ENCODE data around the gene CENPS. TPM values are rescaled to one million over a fixed set of nuclear protein-coding genes. Genes with fewer than 3 reads are reported as not detected.
"Not testable (repeated sequence)": the region's sequence is repeated elsewhere in the genome, so short reads cannot be mapped to it uniquely, and the experiment has no call there.

Gene CENPS
- total RNA-seq, 1 experiment from 2014 or later, result 15.0 TPM

- Histone ChIP-seq H3K9me3 (no peaks in the 10 kb centered on the region), H3K36me3 (peaks cover 30% of the 10 kb centered on the region), H3K4me3 (no peak overlapping the region), H3K27me3 (no peaks in the 10 kb centered on the region)
- DNase-seq, result no peak
Measured at GRCh38 chr1:10470043-10470442, 39.8 kb downstream of the CENPS start.

DNA sequence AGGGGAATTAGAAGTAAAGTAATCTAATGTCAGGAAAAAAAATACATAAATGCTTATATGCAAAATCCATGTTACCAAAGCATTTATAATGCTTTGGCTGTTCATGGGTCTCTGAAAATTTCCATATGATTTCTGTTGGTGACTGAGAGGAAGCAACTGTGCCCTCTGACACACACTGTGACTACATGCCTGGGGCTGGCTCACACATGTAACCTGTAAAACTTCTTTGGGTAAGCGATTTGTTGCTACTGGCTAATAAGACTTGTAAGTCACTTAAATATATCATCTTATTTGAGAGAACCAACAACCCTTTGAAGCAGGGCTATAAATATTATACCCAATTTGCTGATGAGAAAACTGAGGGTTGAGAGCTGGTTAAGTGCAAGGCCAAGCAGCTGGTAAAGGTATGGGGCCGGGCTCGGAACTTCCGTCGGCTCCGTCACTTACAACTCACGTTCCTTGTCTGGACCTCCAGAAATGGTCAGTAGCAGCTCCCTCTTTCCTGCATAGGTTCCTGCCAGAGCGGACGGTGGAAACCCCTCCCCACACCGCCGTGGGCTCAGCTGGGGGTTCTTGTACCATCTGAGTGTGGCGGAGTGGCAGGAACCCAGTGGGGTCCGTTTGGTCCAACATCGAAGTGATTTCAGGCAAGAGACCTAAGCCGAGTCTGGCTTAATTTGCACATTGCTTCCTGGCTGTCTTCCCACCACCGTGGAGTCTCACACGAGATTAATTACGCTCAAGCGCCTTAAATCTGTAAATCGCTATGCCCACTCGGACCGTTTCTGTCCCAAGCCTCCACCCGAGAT, 41.4 kb downstream of the CENPS start:
- no peak for DNase-seq
- Histone ChIP-seq H3K36me3 (peaks cover 20% of the 10 kb centered on the region), H3K9me3 (no peaks in the 10 kb centered on the region), H3K4me3 (peak overlapping the region; percentile 72), H3K27me3 (no peaks in the 10 kb centered on the region)

- Histone ChIP-seq H3K9me3 (no peaks in the 10 kb centered on the region), H3K36me3 (peaks cover 15% of the 10 kb centered on the region), H3K4me3 (peak within 1 kb of the TSS; percentile 72), H3K27me3 (no peaks in the 10 kb centered on the region)
- DNase-seq, result peak; percentile 94
Measured at GRCh38 chr1:10472220-10473144, 42.2 kb downstream of the CENPS start, which contains the start of gene DFFA. Gene DFFA, minus strand, starts transcription at chr1:10472529. Its CDS starts 71 bp downstream, at chr1:10472458.

GRCh38 chr1:10473145-10473765, 43.0 kb downstream of the CENPS start:
- H3K27me3 ChIP-seq, result no peaks in the 10 kb centered on the region
- H3K36me3 ChIP-seq, result peaks cover 7% of the 10 kb centered on the region
- peak overlapping the region; percentile 72 for H3K4me3 ChIP-seq
- no peaks in the 10 kb centered on the region for H3K9me3 ChIP-seq
- DNase-seq, result no peak

- peak overlapping the region; percentile 87 for H3K4me3 ChIP-seq
- H3K9me3 ChIP-seq, DNase-seq, H3K36me3 ChIP-seq, H3K27me3 ChIP-seq: not testable (repeated sequence)
Measured at GRCh38 chr1:10474309-10474612, 44.0 kb downstream of the CENPS start.

DNA sequence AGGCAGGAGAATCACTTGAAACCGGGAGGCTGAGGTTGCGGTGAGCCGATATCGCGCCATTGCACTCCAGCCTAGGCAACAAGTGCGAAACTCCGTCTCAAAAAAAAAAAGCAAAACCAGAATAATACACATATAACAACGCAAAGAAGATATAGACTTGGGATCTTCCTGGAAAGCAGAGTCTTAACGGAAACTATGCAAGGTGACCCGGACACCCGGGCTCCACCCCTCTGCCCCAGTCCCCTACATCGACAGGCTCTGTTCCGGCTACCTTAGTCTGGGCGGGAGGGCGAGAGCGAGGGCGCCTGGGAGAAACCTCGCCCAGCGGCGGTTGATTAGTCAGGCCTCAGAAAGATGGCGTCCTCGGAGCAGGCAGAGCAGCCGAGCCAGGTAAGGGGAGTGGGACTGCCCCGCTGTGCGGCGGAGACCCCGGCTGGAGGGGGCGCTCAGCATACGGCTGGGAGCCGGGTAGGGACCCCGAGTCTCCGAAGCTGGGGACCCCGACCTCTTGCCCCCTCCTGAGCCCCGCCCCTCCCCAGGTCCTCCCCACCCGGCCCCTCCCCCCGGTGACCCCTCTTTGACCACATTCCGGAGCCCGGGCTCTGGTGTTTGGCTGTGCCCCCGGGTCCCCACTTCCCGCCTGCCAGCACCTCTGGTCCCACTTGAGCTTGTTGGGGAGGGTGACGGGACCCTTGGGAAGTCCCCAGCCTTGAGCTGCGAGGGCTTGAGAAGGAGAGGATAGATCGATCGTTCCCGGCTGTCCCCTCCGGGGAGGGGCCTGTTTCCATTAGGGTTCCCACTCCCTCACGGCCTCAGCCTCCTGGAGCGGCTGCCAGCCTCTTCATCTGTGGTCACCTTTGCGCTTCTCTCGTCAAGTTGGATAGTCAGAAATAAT, 44.6 kb downstream of the CENPS start, which contains the start of gene PEX14:
TSS of gene PEX14 (plus strand) at position 338 of the 895 bp plus-strand sequence. CDS start at position 355, 17 bp downstream.
- peak; percentile 93 for DNase-seq

GRCh38 chr1:10475510-10475909, 45.3 kb downstream of the CENPS start:
- Histone ChIP-seq H3K4me3 (peak overlapping the region; percentile 87), H3K27me3 (no peaks in the 10 kb centered on the region), H3K9me3 (no peaks in the 10 kb centered on the region), H3K36me3 (peaks cover 3% of the 10 kb centered on the region; the same call in 1 of the 2 replicates)
- DNase-seq, result no peak

More for the DNA sequence above, 44.6 kb downstream of the CENPS start, which contains the start of gene PEX14:
- Histone ChIP-seq H3K27me3 (no peaks in the 10 kb centered on the region), H3K9me3 (no peaks in the 10 kb centered on the region), H3K4me3 (peak within 1 kb of the TSS; percentile 87), H3K36me3 (peaks cover 3% of the 10 kb centered on the region; the same call in 1 of the 2 replicates)

GRCh38 chr1:10479296-10479695, 49.1 kb downstream of the CENPS start:
- Histone ChIP-seq H3K9me3 (no peaks in the 10 kb centered on the region), H3K36me3 (peaks cover 3% of the 10 kb centered on the region), H3K4me3 (no peak overlapping the region), H3K27me3 (no peaks in the 10 kb centered on the region)
- DNase-seq, result no peak

DNA sequence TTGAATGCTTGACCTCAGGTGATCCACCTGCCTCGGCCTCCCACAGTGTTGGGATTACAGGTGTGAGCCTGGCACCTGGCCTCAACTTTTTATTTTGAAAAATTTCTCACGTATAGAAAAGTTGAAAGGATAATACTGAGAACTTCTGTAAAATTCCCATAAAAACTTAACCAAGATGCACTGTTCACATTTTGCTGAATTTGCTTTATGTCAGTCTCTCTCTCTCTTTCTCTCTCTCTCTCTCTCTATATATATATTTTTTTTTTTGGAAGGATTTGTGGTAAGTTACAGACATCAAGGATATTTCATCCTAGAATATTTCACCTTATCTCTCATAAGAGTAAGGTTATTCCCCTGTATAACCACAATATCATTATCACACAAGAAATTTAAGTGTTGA, 50.4 kb downstream of the CENPS start:
- Histone ChIP-seq H3K27me3 (no peaks in the 10 kb centered on the region), H3K4me3 (no peak overlapping the region), H3K36me3 (peaks cover 3% of the 10 kb centered on the region), H3K9me3 (no peaks in the 10 kb centered on the region)
- no peak for DNase-seq

DNA sequence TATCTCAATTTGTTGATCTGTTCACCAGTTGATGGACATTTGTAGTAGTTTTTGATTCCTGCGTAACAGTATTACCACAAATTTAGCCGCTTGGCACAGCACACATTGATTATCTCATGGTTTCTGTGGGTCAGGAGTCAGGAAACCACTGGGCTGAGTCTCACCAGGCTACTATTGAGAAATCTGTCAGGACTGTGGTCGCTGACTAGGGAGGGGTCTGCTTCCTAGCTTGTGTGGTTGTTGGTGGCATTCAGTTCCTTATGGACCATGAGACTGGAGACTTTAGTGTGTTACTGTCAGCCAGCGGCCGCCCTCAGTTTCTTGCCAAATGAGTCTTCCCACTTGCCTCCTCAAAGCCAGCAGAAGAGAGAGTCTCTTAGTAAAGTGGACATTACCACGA, 54.3 kb downstream of the CENPS start:
- no peaks in the 10 kb centered on the region; the same call in none of the 2 replicates for H3K36me3 ChIP-seq
- DNase-seq, result no peak

DNA sequence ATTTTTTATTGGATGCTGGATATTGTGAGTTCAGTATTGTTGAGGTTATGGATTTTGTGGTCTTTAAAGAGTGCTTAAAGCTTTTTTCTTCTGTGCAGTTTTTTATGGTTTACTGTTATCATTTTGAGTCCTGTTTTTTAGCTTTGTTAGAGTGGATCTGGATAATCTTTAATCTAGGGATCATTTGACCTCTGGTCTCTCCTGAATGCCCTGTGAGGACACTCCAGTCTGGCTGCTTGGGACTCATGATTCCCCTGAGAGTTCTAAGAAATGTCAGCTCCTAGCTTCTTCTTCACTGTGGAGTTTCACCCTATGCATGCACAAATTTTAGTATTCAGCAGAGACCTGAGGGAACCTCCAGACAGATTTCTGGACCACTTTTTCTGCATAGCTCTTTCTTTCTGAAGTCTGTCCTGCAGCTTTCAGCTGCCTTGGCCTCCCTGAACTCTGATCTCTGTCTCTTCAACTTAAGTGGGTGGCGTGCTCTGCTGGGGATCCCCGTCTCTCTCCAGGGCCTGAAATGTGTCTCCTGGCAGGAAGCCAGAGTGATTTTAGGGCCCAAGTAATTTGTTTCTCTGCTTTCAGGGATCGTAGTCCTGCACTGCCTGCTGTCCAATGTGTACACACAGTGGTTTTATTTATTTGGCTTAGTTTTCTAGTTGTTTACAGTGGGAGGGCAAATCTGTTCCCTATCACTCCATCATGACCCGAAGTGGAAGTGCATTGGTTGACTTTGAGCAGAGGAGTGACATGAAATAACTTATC, 59.2 kb downstream of the CENPS start:
- H3K9me3 ChIP-seq, result peaks cover 2% of the 10 kb centered on the region; the same call in 1 of the 2 replicates
- no peaks in the 10 kb centered on the region for H3K27me3 ChIP-seq
- no peak overlapping the region for H3K4me3 ChIP-seq
- DNase-seq, result no peak
- peaks cover 5% of the 10 kb centered on the region for H3K36me3 ChIP-seq

More for the DNA sequence above, 54.3 kb downstream of the CENPS start:
- no peak overlapping the region for H3K4me3 ChIP-seq
- H3K27me3 ChIP-seq, result no peaks in the 10 kb centered on the region
- H3K9me3 ChIP-seq, result peaks cover 2% of the 10 kb centered on the region; the same call in 1 of the 2 replicates

DNA sequence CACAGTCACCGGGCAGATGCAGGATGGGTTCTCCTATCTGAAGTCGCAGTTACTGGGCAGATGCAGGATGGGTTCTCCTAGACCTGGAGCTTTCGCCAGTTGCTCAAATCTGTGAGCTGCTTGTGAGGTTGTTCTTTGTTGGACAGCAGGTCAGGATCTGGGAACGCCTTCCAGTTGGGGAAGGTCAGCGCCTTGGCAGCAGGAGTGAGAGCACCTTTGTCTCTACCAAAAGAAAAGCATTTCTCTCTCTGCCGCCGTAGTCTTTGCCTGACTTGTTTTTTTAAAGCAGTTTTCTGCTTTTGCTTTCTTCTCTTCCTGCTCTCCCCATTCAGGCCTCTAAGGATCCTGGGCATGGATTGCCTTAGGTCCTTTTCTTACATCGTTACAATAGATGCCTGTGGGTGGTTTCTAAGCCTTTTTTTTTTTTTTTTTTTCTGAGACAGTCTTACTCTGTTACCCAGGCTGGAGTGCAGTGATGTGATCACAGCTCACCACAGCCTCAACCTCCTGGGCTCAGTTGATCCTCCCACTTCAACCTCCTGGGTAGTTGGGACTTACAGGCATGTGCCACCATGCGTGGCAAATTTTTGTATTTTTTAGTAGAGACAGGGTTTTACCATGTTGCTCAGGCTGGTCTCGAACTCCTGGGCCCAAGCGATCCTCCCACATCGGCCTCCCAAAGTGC, 60.2 kb downstream of the CENPS start:
- H3K36me3 ChIP-seq, result peaks cover 8% of the 10 kb centered on the region
- peaks cover 2% of the 10 kb centered on the region; the same call in 1 of the 2 replicates for H3K9me3 ChIP-seq
- no peaks in the 10 kb centered on the region for H3K27me3 ChIP-seq
- H3K4me3 ChIP-seq, result no peak overlapping the region
- DNase-seq, result no peak
